Measurements from ENCODE around the gene CC2D2A.
"Not testable (repeated sequence)": the region's sequence is repeated elsewhere in the genome, so short reads cannot be mapped to it uniquely, and the experiment has no call there.

The CC2D2A gene

DNA sequence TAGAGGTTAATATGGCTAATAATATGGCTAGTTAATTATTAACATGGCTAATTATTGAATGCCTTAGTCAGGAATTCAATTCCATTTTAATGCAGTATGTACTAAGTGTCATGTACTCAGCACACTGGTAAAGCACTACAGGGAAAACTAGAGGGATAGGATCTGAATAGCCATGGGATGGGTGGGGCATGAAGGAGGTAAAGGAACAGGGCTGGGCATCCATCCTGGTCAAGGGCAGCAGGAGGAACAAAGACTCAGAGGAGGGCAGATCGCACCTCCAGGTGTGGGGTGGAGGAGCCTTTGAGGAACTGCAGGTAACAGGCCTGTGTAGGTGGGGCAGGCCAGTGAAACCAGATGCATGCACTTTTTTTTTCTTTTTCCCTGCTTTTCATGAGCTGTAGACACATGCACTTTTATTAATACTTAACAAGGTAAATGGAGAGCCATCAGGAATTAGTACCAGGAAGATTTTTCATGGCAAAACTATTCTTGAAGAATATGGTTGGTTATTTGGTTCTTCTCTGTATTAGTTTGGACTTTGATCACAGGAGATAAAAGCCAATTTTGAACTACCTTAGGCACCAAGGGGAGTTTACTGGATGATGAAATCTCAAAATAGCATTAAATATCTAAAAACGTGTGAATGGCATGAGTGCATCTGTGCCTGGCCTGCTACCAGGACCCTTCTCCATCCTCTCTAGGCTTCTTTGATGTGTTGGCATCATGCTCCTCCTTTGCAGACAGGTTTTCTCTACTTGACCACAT is 88.3 kb downstream of the CC2D2A start:
- no peak for DNase-seq (ENCODE audit: low read depth in 2 of 2)

DNA sequence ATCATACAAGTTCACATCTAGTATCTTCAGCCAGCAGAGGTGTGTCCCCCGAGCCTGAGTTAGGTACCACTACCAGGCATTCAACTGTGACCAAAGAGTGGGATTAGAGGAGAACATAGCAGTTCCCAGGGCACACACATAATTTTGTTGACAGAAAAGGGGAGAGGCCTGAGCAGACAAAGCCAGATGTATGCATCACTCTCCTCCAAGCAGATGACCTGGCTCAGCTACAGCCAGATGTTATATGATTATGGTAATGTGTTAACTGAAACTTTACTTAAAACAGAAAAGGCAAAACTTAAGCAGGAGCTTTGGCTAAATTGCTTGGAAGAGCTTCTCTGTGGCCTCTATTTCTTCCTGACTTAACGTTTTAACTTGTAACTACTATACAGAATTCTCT is 88.9 kb downstream of the CC2D2A start:
- no peak for DNase-seq (ENCODE audit: low read depth in 2 of 2)

DNA sequence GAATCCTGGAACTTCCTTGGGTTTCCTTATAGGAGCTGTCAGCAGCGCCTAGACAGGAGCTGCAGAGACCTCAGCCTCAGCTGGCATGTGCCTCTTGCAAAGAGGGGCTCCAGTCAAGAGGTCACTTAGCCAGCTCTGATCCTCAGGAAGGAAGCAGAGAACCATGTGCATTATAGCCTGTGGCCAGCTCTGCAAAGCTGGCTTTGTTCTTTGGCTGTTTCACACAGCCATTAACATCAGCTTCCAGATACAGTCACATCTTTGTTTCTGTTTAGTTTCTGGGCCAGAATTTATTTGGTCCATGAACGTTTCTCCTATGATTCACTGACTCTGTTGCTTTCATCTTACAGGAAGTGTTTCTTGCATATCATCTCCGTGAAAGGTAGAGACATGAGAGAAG is 92.4 kb downstream of the CC2D2A start:
- DNase-seq (ENCODE audit: low read depth in 2 of 2): no peak

DNA sequence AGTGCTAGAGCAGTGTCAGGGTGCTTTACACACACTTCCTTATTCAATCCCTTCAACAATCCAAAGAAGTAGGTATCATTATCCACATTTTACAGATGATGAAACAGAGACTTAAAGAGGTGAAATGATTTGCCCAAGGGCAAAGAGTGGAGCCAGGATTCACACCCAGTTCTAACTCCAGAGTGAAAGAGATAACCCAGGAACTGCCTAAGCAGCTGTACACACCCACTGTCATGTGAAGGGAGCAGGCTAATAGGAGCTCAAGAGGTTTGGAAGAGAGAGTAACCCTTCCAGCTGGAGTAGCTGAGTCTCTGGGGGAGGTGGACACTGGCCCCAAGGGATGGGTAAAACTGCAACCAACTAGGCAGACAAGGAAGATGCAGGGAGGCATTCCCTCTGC is 92.9 kb downstream of the CC2D2A start:
- DNase-seq (ENCODE audit: low read depth in 2 of 2): no peak

DNA sequence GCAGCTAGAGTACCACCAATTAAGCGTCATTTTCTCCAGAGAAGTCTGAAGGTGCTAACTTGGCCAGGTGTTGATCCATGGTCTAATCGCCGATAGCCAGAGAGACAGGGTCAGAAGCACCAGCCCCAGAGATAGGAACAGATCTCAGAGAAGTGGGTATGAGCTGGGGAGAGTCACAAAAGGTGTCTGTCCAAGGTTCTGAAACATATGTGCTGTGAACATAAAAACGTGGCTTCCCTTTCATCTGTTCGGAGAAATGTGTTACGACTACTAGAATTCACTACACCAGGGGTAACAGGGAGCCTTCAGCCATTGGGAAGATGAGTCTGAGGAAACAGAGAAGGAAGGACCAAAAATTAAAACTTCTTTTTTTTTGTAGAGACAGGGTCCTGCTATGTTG is 94.2 kb downstream of the CC2D2A start:
- no peak for DNase-seq (ENCODE audit: low read depth in 2 of 2)

DNA sequence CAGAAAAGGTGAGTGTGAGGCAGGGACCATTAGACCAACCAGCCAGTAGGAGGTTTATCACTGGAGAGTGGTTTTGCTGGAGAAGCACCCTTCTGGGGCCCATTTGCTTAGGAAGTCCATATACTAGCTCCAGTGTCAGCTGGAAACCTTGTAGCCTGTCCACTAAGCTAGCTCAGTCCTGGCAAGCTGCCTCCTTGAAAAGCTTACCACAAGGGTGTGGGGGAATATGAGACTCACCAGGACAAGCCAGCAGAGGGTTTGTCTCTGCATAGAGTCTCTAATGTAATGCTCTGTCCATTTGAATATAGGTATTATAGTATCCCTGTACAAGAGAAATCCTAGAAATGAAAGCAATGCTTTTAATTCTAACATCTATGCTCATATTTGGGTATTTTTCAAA is 99.1 kb downstream of the CC2D2A start:
- no peak for DNase-seq (ENCODE audit: low read depth in 2 of 2)

DNA sequence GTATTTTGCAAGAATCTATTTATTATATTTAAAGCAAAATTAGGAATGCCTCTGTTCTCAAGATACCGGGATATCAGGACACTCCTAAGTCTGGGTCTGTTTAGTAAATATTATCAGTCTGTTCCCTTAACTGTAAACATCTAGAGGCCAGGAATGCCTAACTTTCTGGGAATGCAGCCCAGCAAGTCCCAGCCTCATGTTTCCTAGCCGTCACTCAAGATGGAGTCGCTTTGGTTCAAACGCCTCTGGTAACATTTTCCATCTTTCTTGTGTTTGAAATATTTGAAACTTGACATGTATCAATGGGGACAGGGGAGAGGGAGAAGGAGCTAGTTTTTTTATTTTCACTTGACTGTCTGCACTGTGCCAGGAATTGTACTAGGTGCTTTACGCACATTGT is 100.1 kb downstream of the CC2D2A start:
- DNase-seq (ENCODE audit: low read depth in 2 of 2): no peak

DNA sequence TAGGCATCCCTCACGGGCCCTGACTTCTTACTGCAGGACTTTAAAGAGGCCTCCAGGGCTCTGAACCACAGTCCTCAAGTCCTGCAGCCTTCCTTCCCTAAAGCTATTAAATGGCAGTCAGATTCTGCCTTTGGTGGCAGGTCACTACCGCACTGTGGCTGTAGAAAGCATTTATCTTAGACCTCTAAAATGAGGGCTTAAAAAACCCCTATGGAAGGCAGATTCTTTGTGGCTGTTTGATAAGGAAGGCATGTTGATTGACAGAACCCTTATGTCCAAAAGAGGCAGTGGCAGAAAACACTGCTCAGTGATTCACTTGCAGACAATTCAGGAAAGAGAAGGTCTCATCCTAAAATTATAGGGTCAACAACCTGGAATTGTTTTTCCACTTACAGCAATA is 106.3 kb downstream of the CC2D2A start:
- DNase-seq (ENCODE audit: low read depth in 2 of 2): no peak

DNA sequence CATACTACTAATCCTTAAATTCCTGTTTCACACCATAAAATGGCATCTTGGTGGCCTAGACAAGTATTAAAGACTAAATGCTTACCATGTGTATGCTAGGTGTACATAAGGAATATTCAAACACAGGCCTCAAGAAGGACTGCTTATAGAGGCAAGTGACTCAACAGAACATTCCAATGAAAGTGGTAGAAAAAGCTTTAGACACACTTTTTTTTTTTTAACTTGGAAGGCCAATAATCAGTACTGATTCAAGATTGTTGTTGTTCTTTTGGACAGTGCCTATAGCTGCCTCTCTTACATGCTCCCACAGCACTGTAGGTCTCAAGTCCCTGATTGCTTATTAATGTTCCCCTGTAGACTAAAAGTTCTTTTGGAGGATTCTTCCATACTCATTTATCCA is 107.8 kb downstream of the CC2D2A start:
- DNase-seq (ENCODE audit: low read depth in 2 of 2): no peak

DNA sequence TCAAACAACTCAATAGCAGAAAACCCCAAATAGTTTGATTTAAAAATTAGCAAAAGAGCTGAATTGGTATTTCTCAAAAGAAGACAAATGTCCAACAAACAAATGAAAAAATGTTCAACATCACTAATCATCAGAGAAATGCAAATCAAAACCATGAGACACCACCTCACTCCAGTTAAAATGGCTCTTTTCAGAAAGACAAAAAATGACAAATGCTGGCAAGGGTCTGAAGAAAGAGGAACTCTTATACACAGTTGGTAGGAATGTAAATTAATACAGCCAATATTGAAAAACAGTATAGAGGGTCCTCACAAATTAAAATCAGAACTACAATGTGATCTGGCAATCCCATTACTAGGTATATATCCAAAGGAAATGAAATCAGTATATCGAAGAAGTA is 115.1 kb downstream of the CC2D2A start:
- no peak for DNase-seq (ENCODE audit: low read depth in 2 of 2)

DNA sequence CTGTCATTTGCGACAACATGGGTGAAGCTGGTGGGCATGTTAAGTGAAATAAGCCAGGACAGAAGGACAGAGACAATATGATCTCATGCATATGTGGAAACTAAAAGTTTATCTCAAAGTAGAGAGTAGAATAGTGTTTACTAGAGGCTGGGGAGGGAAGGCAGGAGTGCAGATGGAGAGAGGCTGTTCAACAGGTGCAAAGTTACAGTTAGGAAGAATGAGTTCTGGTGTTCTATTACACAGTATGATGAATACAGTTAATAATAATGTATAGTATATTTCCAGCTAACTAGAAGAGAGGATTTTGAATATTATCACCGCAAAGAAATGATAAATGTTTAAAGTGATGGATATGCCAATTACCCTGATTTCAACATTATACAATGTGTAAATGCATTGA is 115.6 kb downstream of the CC2D2A start:
- no peak for DNase-seq (ENCODE audit: low read depth in 2 of 2)

DNA sequence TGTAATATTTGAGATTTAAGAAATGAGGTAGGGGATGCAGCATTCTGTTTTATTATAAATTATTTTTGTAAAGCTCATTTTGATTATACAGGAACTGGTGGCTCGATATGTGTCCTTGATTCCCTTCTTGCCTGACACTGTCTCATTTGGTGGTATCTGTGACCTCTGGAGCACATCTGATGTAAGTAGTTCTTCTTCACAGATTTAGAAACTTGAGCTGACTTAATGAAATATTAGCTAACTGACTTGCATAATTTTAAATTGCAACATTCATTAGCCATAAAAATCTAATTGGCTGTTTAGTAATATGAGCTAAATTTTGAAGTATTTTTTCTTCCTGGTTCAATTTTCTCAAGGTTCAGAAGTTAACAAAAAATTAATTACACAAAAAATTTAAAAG is 116.4 kb downstream of the CC2D2A start:
- DNase-seq (ENCODE audit: low read depth in 2 of 2): no peak

DNA sequence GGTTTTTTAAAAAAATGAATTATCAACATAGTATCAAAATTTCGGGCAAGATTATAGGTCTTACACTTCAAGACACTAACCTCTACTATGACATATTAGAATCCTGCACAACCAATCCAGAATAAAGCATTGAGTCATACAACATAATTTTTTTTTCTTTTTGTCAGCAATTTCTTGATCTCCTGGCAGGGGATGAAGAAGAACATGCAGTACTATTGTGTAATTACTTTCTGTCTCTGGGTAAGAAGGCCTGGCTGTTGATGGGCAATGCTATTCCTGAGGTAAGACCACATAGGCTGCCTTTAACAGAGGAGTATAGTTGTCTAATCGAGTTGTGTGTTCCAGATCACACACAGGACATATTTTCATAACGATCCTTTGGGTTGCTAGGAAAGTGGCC is 118.0 kb downstream of the CC2D2A start:
- no peak for DNase-seq (ENCODE audit: low read depth in 2 of 2)

DNA sequence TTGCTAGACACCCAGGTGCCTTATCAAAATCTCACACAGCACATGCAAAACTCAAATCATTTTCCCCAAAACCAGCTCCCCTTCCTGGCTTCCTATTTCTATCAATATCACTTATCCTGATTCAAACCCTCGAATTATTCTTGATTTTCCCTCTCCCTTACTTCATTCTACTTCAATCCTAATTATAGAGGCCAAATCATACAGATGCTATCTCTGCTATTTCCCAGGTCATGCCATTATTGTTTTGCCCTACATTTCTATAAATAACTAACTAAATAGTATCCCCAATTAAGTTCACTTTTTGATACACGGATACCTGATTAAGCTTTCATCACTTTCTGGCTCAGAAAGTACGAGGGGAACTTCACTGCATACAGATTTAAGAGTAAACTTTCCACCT is 123.1 kb downstream of the CC2D2A start:
- no peak for DNase-seq (ENCODE audit: low read depth in 2 of 2)

DNA sequence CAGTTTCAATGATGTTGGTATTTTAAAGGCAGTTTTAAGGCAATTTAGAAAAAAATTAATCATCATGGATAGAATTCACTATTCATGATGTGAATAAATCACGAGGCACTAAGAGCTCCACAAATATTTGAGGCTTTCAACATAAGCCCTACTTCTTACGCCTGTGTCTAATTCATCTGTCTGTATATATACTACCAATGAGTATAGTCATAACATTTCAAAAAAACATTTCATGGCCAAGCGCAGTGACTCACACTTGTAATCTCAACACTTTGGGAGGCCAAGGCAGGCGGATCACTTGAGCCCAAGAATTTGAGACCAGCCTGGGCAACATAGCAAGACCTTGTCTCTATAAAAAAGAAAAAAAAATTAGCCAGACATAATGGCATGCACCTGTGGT is 129.0 kb downstream of the CC2D2A start:
- DNase-seq (ENCODE audit: low read depth in 2 of 2): no peak

DNA sequence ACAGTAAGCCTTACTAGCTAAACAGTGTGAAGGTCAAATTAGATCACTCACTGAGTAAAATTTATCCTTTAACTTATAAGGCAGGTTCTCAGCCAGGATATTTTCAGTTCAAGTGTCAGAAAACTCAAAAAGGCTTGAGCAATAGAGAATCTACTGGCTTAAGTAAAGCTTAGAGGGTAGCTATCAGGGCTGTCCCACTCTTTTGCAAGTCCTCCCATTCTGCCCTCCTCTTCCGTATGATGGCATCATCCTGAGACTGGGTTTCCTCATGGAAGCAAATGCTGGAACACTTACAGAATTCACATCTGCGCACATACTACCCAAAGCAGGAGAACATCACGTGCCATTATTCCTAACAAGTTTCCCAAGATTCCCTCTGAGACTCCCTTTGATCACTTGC is 130.5 kb downstream of the CC2D2A start:
- no peak for DNase-seq (ENCODE audit: low read depth in 2 of 2)

DNA sequence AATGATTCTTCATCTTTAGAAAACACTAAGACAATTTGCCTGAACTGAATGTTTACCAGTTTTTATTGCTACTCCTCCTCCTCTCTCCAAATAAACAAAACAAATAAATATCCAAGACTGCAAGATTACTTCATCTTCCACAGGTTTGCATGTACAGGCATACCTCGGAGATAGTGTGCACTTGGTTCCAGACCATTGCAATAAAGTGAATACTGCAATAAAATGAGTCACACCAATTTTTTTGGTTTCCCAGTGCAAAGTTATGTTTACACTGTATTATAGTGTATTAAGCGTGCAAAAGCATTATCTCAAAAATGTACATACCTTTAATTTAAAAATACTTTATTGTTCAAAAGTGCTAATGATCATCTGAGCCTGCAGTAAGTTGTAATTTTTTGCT is 132.2 kb downstream of the CC2D2A start:
- no peak for DNase-seq (ENCODE audit: low read depth in 2 of 2)

DNA sequence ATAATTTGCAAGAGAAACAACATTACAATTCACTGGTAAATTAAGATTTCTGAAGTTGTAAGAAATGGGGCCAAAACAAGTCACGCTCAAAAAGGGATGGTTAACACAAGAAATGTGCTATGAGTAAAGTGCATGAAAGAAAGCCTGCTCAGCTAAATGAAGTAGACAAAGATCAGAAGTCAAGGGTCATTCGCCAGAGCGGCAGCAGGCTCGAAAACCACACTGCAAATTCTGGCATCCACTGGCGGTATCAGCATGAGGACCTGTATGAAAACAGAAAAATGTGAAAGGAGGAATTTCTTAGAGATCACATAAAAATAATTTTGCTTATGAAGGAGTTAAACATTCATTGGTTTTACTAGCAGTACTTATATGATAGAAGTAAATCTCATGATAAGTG is 135.9 kb downstream of the CC2D2A start:
- DNase-seq (ENCODE audit: low read depth in 2 of 2): no peak

DNA sequence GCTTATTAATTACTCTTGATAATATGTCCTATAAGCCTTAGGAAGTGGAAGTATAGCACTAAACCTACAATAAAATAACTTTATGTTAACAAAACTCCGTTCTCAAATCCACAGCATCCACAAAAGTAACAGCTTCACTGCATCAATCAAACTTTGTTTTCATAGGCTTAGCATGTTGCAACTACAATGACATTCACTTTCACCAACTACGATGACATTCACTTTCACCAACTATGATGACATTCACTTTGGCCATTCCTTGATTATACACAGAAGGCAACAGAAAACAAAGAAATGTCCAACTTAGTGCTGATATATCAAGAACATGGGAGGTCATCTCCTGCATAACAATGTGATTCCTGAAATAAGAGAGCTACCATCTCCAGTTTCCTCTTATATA is 141.2 kb downstream of the CC2D2A start:
- no peak for DNase-seq (ENCODE audit: low read depth in 2 of 2)

DNA sequence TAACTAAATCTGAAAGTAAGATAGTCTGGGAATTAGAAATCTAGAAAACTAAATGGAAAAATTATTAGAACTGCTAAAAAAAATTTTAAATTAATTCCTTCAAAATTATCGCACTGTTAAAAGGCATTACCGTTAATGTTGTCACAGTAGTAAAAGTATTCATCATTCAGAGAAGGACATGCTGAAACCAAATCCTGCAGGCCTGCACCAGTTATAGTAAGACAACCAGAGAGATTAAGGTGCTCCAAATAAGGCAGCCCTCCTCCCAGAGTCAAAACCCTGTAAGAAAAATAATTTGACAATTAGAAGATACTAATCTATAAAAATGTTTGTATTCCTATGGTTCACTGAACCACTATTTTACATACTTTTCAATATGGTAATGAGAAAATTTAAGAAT is 142.5 kb downstream of the CC2D2A start:
- DNase-seq (ENCODE audit: low read depth in 2 of 2): no peak

DNA sequence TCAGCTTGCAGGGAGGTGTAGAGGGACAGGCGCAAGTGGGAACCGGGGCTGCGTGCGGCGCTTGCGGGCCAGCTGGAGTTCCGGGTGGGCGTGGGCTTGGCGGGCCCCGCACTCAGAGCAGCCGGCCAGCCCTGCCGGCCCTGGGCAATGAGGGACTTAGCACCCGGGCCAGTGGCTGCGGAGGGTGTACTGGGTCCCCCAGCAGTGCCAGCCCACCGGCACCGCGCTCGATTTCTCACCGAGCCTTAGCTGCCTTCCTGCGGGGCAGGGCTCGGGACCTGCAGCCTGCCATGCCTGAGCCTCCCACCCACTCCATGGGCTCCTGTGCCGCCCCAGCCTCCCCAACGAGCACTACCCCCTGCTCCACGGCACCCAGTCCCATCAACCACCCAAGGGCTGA is 145.2 kb downstream of the CC2D2A start:
- not testable (repeated sequence) for DNase-seq (ENCODE audit: low read depth in 2 of 2)

DNA sequence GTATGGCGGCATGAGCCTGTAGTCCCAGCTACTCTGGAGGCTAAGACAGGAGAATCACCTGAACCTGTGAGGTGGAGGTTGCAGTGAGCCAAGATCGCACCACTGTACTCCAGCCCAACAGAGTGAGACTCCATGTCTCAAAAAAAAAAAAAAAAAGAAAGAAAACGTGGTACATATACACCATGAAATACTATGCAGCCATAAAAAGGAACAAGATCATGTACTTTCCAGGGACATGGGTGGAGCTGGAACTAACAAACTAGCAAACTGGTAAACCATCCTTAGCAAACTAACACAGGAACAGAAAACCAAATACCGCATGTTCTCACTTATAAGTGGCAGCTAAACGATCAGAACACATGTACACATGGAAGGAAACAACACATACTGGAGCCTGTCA is 147.7 kb downstream of the CC2D2A start:
- not testable (repeated sequence) for DNase-seq (ENCODE audit: low read depth in 2 of 2)

DNA sequence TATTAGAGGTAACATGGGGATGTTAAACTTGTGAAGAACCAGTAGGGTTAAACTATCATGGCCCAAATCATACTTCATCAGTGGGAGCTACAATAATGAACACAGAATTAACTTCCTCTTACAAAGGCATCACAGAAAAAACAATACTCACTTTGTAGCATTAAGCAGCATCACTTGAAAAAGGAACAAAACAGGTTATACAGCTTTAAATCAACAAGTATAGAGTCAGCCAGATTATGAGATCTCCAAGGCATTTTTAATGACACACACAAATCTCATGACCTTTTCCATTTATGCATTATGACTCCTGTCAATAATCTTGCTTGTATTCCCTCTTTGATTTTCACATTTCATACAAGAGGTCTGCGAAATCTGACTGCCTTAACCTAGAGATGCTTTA is 167.1 kb downstream of the CC2D2A start:
- no peak for DNase-seq (ENCODE audit: low read depth in 2 of 2)

DNA sequence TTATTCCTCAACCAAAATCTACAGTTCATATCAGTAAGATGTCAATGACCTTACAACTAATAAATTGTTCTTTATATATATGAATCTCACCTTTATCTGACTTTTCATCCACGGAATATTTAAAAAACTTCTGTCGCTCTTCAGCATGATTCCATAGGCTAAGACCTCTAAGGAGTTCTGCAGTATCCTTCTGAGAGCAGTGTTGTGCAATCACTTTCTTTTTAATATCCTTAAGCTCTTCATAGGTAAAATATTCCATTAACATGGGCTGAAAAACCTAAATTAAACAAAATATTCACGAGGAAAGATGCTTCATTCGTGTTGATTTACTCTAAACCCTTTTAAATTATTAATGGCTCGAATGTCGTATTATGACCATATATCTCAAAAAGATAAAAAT is 168.7 kb downstream of the CC2D2A start:
- no peak for DNase-seq (ENCODE audit: low read depth in 2 of 2)

All from stimulated activated CD8-positive, alpha-beta memory T cell treated with anti-CD3 and anti-CD28 coated beads, Interleukin-2, amount 100 ng/mL, for 1 hour (primary cell).